HG02678 (cell line): ENCODE data around the gene TRIM38.
"Not testable (repeated sequence)": the region's sequence is repeated elsewhere in the genome, so short reads cannot be mapped to it uniquely, and the experiment has no call there.

Experiments
- ATAC-seq: cut with Tn5 transposase; IDR thresholded peaks from one replicate; pipeline ENCODE4 v1.9.1; 2021; ENCODE audit warnings: mild to moderate bottlenecking, moderate library complexity; ENCODE audit not compliant: unreplicated experiment

Gene TRIM38, protein sequence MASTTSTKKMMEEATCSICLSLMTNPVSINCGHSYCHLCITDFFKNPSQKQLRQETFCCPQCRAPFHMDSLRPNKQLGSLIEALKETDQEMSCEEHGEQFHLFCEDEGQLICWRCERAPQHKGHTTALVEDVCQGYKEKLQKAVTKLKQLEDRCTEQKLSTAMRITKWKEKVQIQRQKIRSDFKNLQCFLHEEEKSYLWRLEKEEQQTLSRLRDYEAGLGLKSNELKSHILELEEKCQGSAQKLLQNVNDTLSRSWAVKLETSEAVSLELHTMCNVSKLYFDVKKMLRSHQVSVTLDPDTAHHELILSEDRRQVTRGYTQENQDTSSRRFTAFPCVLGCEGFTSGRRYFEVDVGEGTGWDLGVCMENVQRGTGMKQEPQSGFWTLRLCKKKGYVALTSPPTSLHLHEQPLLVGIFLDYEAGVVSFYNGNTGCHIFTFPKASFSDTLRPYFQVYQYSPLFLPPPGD

DNA sequence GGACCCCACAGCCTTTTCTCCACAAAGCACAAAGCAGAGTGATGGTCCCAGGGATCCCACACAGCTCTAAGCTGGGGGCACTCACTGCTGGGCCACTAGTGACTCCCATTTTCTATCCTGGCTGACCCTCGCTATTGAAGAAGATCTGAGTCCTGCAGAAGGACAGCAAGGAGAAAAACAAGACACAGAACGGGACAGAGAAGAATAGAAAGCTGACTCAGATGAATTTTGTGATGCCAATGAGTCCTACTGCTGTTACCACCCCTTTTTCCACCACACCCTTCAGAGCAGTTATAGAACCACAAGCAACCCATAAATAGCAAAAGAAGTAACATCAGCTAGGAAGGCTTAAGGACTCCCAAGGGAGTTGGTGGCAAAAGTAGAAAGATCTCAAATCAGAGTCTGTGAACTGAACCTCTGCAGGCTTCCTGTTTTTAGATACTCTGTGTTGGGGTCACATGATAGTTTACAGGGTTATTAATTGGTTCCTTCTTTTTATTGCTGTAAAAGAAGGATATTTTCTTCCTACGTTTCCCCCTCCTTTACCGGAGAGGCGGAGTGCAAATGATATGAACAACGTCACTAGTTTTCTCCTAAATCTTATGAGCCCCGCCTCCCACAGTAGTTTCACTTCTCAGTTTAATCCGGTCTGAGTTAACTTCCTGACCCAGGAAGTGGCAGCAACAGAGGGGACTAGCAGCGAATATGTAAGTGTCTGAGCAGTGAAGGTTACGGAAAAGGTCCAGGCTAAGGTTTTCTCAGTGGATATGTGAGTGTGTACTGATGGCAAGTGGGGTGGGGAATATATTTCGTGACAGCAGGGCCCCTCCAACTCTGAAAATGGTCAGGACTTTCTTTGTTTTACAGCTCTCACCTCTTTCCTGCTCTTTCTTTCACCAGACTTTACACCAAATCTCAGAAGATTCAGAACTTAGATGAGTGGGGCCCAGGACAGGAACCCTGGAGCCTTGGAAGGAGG lies at the start of gene TRIM38:
Gene TRIM38, plus strand, starts transcription at position 654 of the 979 bp plus-strand sequence. CDS start 3,721 bp downstream, outside the sequence.
- peak; percentile 82 for ATAC-seq

DNA sequence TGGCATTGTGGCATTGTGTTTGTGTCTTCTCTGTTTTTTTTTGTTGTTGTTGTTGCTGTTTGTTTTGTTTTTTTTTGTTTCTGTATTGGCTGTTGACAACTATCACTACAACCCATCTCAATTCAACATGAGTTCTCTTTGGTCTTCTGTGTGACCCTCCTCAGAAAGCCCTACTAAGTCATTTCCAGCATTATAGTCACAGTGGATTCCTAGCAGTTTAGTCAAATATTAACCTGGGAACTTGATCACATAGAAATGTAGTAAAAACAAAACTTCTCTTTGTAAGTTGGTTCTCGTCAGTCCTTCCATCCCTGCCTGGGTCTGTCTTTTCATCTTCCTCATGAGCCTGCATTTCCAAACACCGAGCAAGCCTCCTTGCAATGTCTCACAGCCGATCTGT lies 48.9 kb upstream of the TRIM38 start:
- no peak for ATAC-seq

DNA sequence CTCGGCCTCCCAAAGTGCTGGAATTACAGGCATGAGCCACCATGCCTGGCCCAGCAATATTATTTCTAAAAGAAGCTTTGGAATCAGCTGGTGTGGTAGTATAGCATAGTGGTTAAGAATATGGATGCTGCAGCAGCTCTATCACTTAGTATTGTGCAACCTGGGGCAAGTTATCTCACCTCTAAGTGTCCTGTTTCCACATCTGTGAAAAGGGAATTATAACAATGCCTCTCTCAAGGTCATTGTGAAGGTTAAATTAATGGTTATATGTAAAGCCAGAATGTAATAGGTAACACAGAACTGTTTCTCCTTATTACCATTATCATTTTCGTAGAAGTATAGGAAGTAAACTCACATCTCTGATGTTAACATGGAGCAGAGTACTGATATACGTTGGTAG lies 46.3 kb upstream of the TRIM38 start:
- ATAC-seq, result no peak

DNA sequence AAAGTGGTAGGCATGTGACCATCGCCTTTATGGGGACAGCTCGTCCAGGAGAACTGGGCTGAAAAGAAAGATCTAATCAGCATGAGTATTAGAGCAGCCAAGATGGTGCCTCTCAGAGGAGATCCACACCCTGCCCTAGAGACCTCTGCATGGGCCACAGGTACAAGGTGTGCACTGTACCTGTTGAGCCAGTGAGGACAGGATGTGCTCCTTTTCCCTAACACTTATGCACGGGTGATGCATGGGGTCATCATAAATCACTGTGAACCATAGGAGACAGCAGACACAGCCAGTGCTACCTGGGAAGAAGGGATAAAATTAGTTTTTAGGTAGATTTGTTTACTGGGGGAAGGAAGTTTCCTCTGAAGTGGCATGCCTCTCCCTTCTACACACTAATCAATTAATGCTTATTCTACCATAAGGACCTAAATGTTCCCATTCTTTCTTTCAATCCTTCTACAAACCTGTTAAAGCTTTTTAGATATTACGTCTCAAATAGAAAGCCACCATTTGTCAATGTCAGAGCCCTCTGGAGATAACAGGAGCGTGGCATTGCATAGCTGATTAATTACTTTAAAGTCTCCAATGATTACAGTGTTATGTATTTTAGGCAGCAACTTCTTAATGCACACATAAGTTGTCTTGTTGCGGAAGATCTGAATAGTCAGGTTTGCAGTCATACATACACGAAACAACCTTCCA lies 45.7 kb upstream of the TRIM38 start:
- ATAC-seq, result no peak

DNA sequence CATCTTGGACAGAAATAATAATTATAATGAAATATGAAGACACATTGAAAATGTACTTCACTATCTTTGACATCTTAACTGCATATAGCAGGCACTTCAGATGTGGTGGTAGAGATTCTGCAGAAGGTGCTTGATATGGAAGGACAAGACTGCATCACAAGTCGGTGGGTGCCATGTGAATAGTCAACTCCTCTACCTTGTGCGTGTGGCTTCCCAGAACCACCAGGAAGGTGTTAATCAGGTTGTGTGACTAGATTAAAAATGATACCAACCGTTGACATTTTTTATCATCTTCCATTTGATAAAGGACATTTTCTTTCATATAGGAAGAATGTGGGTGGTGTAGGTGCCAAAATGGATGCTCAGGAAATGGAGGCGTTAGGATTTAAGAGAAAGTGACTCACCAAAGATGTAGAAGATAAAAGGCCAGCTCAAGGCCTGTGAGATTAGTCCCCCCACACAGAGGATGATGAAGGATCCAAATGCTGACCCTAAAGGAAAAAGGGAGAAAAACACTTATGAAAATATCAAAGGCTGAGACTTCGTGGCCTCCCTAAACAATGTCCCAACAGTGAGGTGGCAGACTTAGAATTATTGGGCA lies 44.4 kb upstream of the TRIM38 start:
- no peak for ATAC-seq

DNA sequence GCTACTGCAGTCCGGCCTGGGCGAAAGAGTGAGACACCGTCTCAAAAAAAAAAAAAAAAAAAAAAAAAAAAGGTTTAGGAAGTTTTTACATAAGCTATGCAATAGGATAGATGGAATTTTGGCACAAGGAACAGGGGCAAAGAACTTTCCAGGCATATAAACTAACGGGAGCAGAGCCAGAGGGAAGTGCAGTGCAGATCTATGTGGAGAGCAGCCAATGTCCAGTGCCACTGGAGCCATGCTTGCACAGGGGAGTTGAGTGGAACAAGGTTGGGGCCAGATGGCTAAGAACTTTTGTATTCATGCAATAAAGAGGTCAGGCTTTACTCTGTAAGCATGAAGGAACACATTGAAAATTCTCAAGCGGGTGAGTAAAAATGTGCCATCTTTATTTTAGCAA lies 42.9 kb upstream of the TRIM38 start:
- ATAC-seq, result no peak

DNA sequence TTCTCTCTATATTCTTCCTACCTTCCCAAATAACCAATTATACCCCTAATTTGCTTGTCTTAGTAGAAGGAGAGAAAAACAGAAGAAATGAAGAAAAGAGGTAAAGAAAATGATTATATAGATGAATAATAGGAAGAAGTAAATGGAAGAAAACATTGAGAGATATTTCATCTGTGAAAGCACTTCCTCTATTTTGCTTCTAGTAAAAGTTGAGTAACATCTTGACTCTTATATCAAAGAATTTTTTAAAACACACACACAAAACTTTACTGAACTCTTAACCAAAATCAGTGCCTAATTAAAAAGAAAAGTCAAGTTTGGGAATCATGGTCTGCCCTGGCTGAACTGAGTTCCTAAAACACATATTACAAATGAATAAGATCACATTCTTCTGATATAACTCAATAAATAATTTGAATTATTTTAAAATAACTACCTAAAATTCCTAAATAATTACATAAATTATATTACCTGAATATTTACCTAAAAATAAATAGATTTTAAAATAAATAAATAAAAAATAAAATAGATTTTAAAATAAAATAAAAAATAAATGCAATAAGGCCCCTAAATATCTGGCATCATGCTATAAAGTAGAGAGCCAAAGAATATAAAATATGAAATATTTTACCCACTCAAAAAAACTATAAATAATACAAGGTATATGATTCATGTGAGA lies 40.9 kb upstream of the TRIM38 start:
- no peak for ATAC-seq

DNA sequence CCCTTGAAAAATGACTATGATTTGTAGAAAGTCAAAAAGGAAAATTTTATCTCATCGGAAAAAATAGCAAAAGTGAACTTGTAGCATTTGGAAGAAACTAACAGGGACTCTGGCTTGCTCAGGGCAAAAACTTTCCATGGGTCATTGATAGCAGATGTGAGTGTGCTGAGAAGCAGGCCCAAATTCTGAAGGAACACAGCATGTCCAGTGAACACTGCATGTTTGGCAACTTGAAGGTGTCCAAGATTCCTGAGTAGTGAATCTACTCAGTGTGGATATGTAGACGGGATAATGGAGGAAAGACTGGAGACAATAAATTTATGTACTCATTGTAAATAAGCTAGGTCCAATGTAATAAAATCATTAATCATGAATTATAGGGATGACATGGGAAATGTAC lies 40.3 kb upstream of the TRIM38 start:
- no peak for ATAC-seq

DNA sequence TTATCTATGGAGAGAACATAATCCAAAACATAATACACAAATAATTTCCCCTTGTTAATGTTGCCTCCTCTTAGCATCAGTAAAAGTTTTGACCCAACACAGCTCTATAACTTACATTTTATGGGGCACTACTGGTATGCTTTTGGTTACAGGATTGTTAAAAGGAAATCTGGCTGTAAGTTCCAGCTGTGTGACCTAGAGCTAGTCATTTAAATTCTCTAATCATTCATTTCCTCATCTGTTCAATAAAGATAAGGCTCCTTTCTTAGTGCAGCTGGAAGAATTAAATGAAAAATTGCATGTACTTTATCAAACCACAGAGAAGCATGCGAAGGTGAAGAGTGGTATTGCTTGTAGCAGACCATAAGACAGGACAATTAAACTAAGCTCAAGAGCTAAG lies 36.7 kb upstream of the TRIM38 start:
- ATAC-seq, result no peak

DNA sequence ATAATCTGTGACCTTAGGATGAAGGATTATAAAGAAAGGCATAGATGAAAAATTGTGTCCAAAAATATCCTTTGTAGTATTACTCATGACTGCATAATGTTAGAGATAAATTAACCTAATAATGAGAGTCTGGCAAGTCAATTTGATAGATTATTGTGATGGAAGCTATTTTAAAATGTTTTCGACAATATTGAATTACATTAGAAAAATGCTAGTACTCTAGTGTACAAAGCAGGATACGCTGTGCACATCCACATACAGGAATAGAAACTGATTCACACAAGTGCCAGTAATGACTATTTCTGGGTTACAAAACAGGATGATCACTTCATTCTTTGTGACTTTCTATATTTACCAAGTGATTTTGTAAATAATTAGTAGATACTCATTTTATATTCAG lies 35.4 kb upstream of the TRIM38 start:
- no peak for ATAC-seq

DNA sequence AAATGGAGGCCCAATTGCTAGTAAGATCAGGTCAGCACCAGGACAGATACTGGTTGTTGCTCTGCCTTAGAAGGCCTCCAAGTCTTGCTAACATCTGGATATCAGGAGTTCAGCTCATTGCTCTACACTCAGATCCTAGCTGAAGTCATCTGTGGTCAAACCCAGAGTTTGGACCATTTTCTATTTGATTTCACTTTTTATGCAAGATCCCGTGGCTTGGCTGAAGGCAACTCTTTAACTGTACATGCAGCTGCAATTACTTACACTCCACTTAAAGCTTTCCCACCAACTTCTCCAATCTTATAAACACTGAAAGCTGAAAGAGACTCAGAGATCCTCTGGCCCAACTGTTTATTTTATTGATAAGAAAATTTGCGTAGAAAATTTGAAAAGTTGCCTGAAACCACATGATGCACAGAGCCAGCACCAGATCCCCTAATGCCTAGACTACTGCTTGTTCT lies 34.8 kb upstream of the TRIM38 start:
- ATAC-seq, result no peak

DNA sequence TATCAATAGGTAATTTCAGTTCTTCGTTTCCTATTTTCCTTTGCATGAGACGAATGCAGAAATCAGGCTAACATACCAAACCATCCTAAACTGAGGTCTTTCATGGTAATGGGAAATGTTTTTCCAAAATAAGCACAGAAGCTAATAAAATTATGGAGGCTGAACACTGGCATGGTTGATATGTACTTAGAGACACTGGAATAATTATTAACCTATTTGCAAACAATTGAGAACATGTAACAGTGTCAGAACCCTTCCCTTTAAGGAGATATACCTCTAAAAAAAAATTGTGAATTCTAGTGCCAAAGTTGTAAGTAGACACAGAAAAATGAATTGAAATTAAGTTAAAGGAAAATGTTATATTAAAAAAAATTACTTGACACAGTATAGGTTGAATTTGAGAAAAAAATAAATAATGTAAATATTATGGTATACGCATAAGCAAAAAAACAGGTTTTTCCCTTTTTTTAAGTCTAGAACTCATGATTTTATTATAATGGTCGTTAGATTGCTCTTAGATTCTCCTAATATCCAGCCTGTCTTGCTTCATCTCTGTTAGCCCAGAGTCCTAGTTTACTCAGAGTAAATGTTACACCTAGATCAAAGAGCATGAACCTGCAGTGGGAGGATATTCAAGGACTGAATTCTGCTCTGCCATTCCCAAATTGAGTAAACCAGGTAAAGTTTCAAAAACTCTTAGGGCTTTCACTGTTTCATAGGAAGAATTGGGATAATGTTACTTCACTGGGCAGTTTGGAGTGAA lies 33.9 kb upstream of the TRIM38 start:
- no peak for ATAC-seq

DNA sequence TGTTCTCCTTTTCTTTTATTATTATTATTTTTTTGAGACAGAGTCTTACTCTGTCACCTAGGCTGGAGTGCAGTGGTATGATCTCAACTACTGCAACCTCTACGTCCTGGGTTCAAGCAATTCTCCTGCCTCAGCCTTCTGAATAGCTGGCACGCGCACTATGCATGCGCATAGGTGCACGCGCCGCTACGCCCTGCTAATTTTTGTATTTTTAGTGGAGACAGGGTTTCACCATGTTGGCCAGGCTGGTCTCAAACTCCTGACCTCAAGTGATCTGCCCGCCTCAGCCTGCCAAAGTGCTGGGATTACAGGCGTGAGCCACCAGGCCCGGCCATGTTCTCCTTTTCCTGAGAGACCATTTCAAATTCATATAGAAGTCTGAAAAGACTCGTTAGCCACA lies 32.8 kb upstream of the TRIM38 start:
- not testable (repeated sequence) for ATAC-seq

DNA sequence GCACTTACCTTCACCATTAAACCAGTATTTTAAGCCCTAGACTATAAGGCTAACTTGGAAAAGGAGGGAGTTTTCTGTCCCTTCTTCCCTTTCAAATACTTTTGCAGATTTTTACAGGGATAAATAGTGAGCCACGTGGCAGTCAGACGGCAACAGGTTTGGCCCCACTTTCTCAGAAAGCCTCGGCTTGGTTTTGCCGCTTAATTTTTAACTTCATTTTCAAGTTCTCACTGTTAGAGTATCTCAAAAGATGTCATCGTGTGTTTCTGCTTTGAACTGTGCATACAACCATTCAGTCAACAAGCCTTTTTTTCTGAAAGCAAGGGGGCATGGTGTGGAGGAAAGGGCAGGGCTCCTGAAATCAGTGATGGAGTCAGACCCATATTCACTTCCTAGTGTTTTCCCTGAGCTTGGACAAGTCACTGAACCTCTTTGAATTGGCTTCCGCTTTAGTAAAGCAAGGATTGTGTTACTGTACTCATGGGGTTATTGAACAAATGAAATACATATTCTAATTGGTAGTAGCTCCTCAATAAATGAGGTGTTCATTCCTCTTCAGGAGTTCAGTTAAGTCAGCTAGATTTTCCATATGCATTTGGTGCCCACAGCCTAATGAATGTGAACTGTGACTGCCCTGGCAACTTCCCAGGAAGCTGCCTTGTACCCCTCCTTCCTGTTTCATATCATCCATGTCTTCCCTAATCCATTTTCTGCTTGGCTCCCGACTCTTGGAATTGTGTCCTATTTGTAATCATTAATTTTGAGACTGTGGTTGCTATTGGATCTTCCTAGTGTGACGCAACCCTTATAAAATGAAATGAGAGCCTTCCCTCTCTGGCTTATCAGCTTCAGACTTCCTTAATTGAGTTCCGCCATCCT lies 31.8 kb upstream of the TRIM38 start, which contains the start of gene SLC17A2:
Gene SLC17A2, minus strand, starts transcription at position 160 of the 879 bp plus-strand sequence. CDS start 4,895 bp downstream, outside the sequence.
- no peak for ATAC-seq

DNA sequence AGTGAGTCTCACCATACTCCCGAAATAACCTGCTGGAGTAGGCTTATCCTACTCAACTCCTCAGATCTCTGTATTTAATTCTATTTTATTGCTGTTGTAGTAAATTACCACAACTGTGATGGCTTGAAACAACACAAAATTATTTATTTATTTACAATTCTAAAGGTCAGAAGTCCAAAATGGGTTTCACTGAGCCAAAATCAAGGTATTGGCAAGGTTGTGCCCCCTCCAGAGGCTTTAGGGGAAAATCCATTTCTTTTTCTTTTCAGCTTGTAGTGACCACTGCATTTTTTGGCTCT lies 31.2 kb upstream of the TRIM38 start:
- no peak for ATAC-seq

DNA sequence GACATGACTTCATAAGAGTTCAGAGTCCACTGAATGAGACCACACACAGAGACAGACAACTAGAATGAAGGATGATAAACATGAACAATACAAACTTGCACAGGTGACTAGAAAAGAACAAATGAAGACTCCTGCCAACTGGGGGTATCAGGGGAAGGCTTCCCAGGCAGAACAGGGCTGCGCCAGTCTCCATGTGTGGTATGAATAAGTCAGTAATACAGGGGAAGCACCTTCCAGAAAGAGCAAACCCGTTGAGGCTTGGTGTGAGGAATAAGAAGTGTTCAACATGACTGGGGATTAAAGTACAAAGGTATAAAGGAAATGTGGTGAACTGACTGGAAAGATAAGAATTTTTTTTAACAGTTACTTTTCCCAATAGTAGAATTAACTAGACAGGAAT lies 28.4 kb upstream of the TRIM38 start:
- ATAC-seq, result no peak

DNA sequence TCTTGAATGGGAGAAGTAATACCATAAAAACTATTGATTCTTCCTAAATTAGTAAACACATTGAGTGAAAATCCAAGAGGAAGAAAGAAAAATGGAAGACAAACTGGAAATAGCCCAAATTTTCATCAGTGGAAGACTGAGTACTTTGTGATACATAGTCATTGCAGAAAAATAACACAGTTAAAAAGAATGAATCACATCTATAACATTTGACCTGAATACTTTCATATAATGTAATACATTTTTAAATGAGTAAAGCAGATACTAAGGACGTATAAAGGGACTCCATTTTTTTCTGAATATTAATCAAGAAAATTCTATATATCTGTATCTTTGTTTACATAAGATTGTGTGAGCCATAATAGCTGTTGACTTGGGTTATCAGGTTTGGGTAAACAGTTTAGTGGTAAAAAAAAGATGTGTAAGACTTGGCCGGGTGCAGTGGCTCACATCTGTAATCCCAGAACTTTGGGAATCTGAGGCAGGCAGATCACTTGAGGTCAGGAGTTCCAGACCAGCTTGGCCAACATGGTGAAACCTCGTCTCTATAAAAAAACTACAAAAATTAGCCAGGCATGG lies 27.8 kb upstream of the TRIM38 start:
- ATAC-seq, result no peak

DNA sequence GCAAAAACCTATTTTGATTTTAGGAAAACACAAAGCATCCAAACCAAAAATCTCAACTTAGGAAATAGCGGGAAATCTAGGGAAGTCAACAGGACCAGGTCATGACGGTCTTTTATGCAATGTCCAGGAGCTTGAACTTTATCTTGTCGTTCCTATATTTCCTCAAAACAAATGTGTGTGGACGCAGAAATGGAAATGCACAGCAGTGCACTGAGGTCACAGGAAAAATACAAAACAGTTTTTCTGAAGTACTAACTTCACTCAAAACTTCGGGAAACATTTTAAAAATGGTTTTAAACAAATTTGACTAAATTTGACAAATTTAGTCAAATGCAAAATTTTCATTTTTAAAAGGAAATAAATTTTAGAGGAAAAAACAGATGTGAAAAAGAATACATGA lies 26.6 kb upstream of the TRIM38 start:
- no peak for ATAC-seq
